HepG2 (cell line): ENCODE measurements around the gene SSC5D. TPM values are rescaled to one million over a fixed set of nuclear protein-coding genes. Genes with fewer than 3 reads are reported as not detected.

Experiments used
- ATAC-seq: fragments of 200-7000 bp; cut with Tn5 transposase; 3 replicates; pipeline ENCODE4 v1.9.1; 2020; ENCODE audit warnings: mild to moderate bottlenecking, moderate library complexity
- BruUV-seq: library from RNA; stranded (reverse); fragments of 400-500 nt; replicated peaks from 2 replicates; lab custom pipeline; 2021; lab: Mats Ljungman, UMichigan
- CTCF ChIA-PET: fragments of 300-600 bp; formaldehyde crosslinking; extraction: SDS; loops from one replicate; lab custom pipeline; 2021; ENCODE audit warnings: low total read pairs, inconsistent platforms, low intra/inter-chr PET ratio; lab: Yijun Ruan, JAX
- POLR2A ChIA-PET: fragments of 350-600 bp; sonication (Branson Sonifier 250); formaldehyde crosslinking; loops from one replicate; lab custom pipeline; 2020; ENCODE audit warnings: antibody characterized with exemption, inconsistent platforms; lab: Yijun Ruan, JAX
- DNase-seq: peaks from one replicate; pipeline ENCODE4 v3.0.0-alpha.2; 2015; ENCODE audit warnings: low spot score
- FAIRE-seq: peaks from 3 replicates; lab custom pipeline; 2011; peaks lifted over from hg19 to GRCh38; lab: Jason Lieb, UNC
- H2AFZ ChIP-seq: one replicate; pipeline ENCODE4 v1.6.1; 2011; ENCODE audit warnings: low read length, inconsistent platforms
- H3K27ac ChIP-seq: fragments of 300-600 bp; 3 replicates; pipeline ENCODE4 v1.8.0; 2011; ENCODE audit warnings: mixed run types, mild to moderate bottlenecking, mixed read lengths, low read length, inconsistent platforms; ENCODE audit not compliant: insufficient read depth; ENCODE audit errors: extremely low read length
- H3K27me3 ChIP-seq, 2 experiments: fragments of 200-600 bp in 1 of 2; 2 replicates in 1 of 2; 3 replicates in 1 of 2; pipeline versions ENCODE4 v1.6.0 to v1.8.0; 2011; ENCODE audit warnings: low read length in 2 of 2, mild to moderate bottlenecking in 2 of 2, moderate library complexity in 2 of 2, inconsistent platforms in 1 of 2; ENCODE audit not compliant: insufficient read depth in 2 of 2, control insufficient read depth in 1 of 2
- H3K36me3 ChIP-seq, 2 experiments: fragments of 200-600 bp in 1 of 2; replicated peaks in 1 of 2; 2 replicates in 1 of 2; 3 replicates in 1 of 2; pipeline versions ENCODE4 v1.5.1 to v1.8.0; 2011; ENCODE audit warnings: low read length in 2 of 2, inconsistent platforms in 1 of 2; ENCODE audit not compliant: insufficient read depth in 2 of 2, control insufficient read depth in 1 of 2
- H3K4me1 ChIP-seq: 2 replicates; pipeline ENCODE4 v1.5.1; 2012; ENCODE audit warnings: low read length, inconsistent platforms; ENCODE audit not compliant: insufficient read depth
- H3K4me2 ChIP-seq: 2 replicates; pipeline ENCODE4 v1.6.0; 2011; ENCODE audit warnings: low read depth, low read length, inconsistent platforms
- H3K4me3 ChIP-seq, 3 experiments: fragments of 200-600 bp in 1 of 3; sonication (generic), shearing (Covaris generic) in 1 of 3; replicated peaks in 1 of 3; 2 replicates each; pipeline ENCODE4 v1.5.1; 2011 to 2016; ENCODE audit warnings: low read length in 3 of 3, inconsistent platforms in 2 of 3, low read depth in 2 of 3, mild to moderate bottlenecking in 2 of 3, control low read depth in 1 of 3, mixed read lengths in 1 of 3; ENCODE audit not compliant: insufficient read depth in 1 of 3
- H3K79me2 ChIP-seq: one replicate; pipeline ENCODE4 v1.6.1; 2011; ENCODE audit warnings: low read length, inconsistent platforms; ENCODE audit not compliant: insufficient read depth
- H3K9ac ChIP-seq: 2 replicates; pipeline ENCODE4 v1.6.0; 2011; ENCODE audit warnings: mild to moderate bottlenecking, low read depth, low read length, inconsistent platforms; ENCODE audit not compliant: insufficient read depth
- H3K9me3 ChIP-seq: 2 replicates; pipeline ENCODE4 v1.5.1; 2012; ENCODE audit warnings: mild to moderate bottlenecking, low read length
- H4K20me1 ChIP-seq: 2 replicates; pipeline ENCODE4 v1.6.0; 2011; ENCODE audit warnings: inconsistent platforms, mild to moderate bottlenecking, low read length, moderate library complexity; ENCODE audit not compliant: insufficient read depth
- ATRX ChIP-seq: sonication (generic); formaldehyde crosslinking; IDR thresholded peaks from 2 replicates; pipeline ENCODE4 v1.4.0; 2020; ENCODE audit warnings: missing genetic modification reagents, borderline replicate concordance
- GMEB2 ChIP-seq: IDR thresholded peaks from 2 replicates; pipeline ENCODE4 v1.6.1; 2016; ENCODE audit warnings: missing biosample characterization, missing genetic modification reagents, low read depth
- HNRNPUL1 ChIP-seq: fragments of 200-400 bp; formaldehyde crosslinking; IDR thresholded peaks from 2 replicates; pipeline ENCODE4 v1.6.1; 2017; ENCODE audit warnings: low read depth, mild to moderate bottlenecking, low read length, moderate library complexity
- LBX2 ChIP-seq: sonication (generic); formaldehyde crosslinking; IDR thresholded peaks from 2 replicates; pipeline ENCODE4 v1.5.0; 2020; ENCODE audit warnings: missing genetic modification reagents, mild to moderate bottlenecking, borderline replicate concordance
- MEF2D ChIP-seq: sonication (generic); formaldehyde crosslinking; IDR thresholded peaks from 2 replicates; pipeline ENCODE4 v1.5.1; 2020; ENCODE audit warnings: mild to moderate bottlenecking, missing genetic modification reagents
- NCOA5 ChIP-seq: sonication (generic); formaldehyde crosslinking; IDR thresholded peaks from 2 replicates; pipeline ENCODE4 v1.4.0; 2020; ENCODE audit warnings: missing genetic modification reagents
- PAF1 ChIP-seq: IDR thresholded peaks from 2 replicates; pipeline ENCODE4 v1.6.1; 2016; ENCODE audit warnings: missing genetic modification reagents, missing compliant biosample characterization
- ZC3H4 ChIP-seq: sonication (generic); formaldehyde crosslinking; IDR thresholded peaks from 2 replicates; pipeline ENCODE4 v1.4.0; 2020; ENCODE audit warnings: missing genetic modification reagents, borderline replicate concordance
- ZFAT ChIP-seq: sonication (generic); formaldehyde crosslinking; conservative IDR thresholded peaks from 2 replicates; pipeline ENCODE4 v1.8.1; 2023; ENCODE audit warnings: missing genetic modification reagents, inconsistent platforms
- ZMYM3 ChIP-seq: sonication (generic); formaldehyde crosslinking; IDR thresholded peaks from 2 replicates; pipeline ENCODE4 v1.5.1; 2020; ENCODE audit warnings: mild to moderate bottlenecking, missing genetic modification reagents
- ZNF207 ChIP-seq: fragments of 450-650 bp; IDR thresholded peaks from 2 replicates; pipeline ENCODE4 v1.6.1; 2016; ENCODE audit warnings: antibody characterized with exemption, borderline replicate concordance
- ZNF24 ChIP-seq: fragments of 450-650 bp; IDR thresholded peaks from 2 replicates; pipeline ENCODE4 v1.6.1; 2017; ENCODE audit warnings: antibody characterized with exemption, mild to moderate bottlenecking
- ZNF501 ChIP-seq: sonication (generic); formaldehyde crosslinking; IDR thresholded peaks from 2 replicates; pipeline ENCODE4 v1.5.1; 2020; ENCODE audit warnings: mild to moderate bottlenecking, moderate library complexity, missing genetic modification reagents
- ZNF557 ChIP-seq: sonication (generic); formaldehyde crosslinking; IDR thresholded peaks from 2 replicates; pipeline ENCODE4 v1.4.0; 2020; ENCODE audit warnings: missing genetic modification reagents
- ZNF614 ChIP-seq: IDR thresholded peaks from 2 replicates; pipeline ENCODE4 v1.6.1; 2018; ENCODE audit warnings: missing biosample characterization, missing genetic modification reagents, inconsistent platforms, borderline replicate concordance
- ZNF7 ChIP-seq: IDR thresholded peaks from 2 replicates; pipeline ENCODE4 v1.6.1; 2016; ENCODE audit warnings: missing biosample characterization, missing genetic modification reagents
- ZSCAN29 ChIP-seq: sonication (generic); formaldehyde crosslinking; conservative IDR thresholded peaks from 2 replicates; pipeline ENCODE4 v1.4.0; 2020; ENCODE audit warnings: mild to moderate bottlenecking, missing genetic modification reagents
- WGBS: methylation state at CpG from one replicate; pipeline ENCODE4 v1.1.6; 2017; ENCODE audit warnings: low lambda C conversion rate; 5-methylcytosine and 5-hydroxymethylcytosine counted together
- in situ Hi-C: cut with HindIII; loops from 2 replicates; pipeline ENCODE4 v1.10.0; 2017; ENCODE audit warnings: low pct_unique_long_range_greater_than_20kb; ENCODE audit not compliant: extremely low pct_ligation_motif_present
- intact Hi-C: fragments of 100-400 bp; cut with micrococcal nuclease; formaldehyde crosslinking; loops from one replicate; pipeline ENCODE4 v1.10.0; 2022; ENCODE audit not compliant: unreplicated experiment
- polyA plus RNA-seq, 8 experiments: library from polyadenylated mRNA; depleted of rRNA in 3 of 8; stranded (reverse) in 7 of 8; unstranded in 1 of 8; fragments of >200 nt; fragmentation: Illumina TruSeq in 4 of 8; extraction: Trizol in 4 of 8; gene quantifications; 2 replicates each; pipeline versions ENCODE4 v1.2.1 to v1.2.3, GENCODE V29; 2011 to 2016; ENCODE audit warnings: low read depth in 4 of 8, missing spikeins in 1 of 8, mixed read lengths in 1 of 8; ENCODE audit not compliant: insufficient read depth in 1 of 8
- total RNA-seq, 5 experiments: library from RNA; depleted of rRNA; stranded (reverse); fragments of >200 nt; fragmentation: Illumina TruSeq; extraction: Trizol; gene quantifications; 2 replicates each; pipeline ENCODE4 v1.2.3, GENCODE V29; 2016; ENCODE audit warnings: low read depth in 1 of 5
- TF ChIP-seq, protein P1 (sequence below): sonication (generic); formaldehyde crosslinking; IDR thresholded peaks from 2 replicates; pipeline ENCODE4 v1.5.0; 2020; ENCODE audit warnings: mild to moderate bottlenecking, missing genetic modification reagents, borderline replicate concordance

The SSC5D gene
- total and polyA plus RNA-seq, 2 of the 13 experiments (the other 11 are each of a cell fraction or from before 2014, with no cell fraction given) = not detected

- Histone ChIP-seq H4K20me1 (peaks cover 10% of the 10 kb centered on the region; the same call in 1 of the 2 replicates), H3K36me3 (peaks cover 0 to 11% of the 10 kb centered on the region in 2 experiments; a peak in 3 of 5 replicates), H3K27me3 (peaks cover 0 to 18% of the 10 kb centered on the region in 2 experiments; a peak in 4 of 5 replicates), H3K4me3 (no peak overlapping the region), H3K27ac (no peak overlapping the region), H3K9me3 (no peaks in the 10 kb centered on the region), H3K4me1 (peaks cover 14% of the 10 kb centered on the region), H2AFZ (no peak overlapping the region), H3K9ac (no peak overlapping the region), H3K4me2 (no peak overlapping the region), H3K79me2 (no peaks in the 10 kb centered on the region)
- in situ Hi-C loops = no loop called here
- 67% methylated on average over 32 of the region's 57 CpGs for WGBS
- DNase-seq (no peak), FAIRE-seq (no peak), ATAC-seq (no peak)
- intact Hi-C loops = no loop called here
- ChIA-PET POLR2A (interaction anchor here (3.3 kb wide), 1 partner anchor 45 kb away, joined by 11 read pairs; the partner anchor contains the start of gene UBE2S), CTCF (no interaction called here)
- BruUV-seq = no TSS peak
- TF ChIP-seq ZNF24 = no peak
- no peak for TF ChIP-seq ZNF207
- TF ChIP-seq ZFAT = no peak
- no peak for TF ChIP-seq ATRX (CRISPR knock-in tag)
- TF ChIP-seq ZC3H4 (CRISPR knock-in tag) = no peak
- TF ChIP-seq LBX2 = no peak
- TF ChIP-seq ZSCAN29 = no peak
- TF ChIP-seq ZMYM3 (CRISPR knock-in tag) = no peak
- TF ChIP-seq, protein P1, sequence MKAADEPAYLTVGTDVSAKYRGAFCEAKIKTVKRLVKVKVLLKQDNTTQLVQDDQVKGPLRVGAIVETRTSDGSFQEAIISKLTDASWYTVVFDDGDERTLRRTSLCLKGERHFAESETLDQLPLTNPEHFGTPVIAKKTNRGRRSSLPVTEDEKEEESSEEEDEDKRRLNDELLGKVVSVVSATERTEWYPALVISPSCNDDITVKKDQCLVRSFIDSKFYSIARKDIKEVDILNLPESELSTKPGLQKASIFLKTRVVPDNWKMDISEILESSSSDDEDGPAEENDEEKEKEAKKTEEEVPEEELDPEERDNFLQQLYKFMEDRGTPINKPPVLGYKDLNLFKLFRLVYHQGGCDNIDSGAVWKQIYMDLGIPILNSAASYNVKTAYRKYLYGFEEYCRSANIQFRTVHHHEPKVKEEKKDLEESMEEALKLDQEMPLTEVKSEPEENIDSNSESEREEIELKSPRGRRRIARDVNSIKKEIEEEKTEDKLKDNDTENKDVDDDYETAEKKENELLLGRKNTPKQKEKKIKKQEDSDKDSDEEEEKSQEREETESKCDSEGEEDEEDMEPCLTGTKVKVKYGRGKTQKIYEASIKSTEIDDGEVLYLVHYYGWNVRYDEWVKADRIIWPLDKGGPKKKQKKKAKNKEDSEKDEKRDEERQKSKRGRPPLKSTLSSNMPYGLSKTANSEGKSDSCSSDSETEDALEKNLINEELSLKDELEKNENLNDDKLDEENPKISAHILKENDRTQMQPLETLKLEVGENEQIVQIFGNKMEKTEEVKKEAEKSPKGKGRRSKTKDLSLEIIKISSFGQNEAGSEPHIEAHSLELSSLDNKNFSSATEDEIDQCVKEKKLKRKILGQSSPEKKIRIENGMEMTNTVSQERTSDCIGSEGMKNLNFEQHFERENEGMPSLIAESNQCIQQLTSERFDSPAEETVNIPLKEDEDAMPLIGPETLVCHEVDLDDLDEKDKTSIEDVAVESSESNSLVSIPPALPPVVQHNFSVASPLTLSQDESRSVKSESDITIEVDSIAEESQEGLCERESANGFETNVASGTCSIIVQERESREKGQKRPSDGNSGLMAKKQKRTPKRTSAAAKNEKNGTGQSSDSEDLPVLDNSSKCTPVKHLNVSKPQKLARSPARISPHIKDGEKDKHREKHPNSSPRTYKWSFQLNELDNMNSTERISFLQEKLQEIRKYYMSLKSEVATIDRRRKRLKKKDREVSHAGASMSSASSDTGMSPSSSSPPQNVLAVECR (CRISPR knock-in tag) = no peak
- TF ChIP-seq ZNF501 (CRISPR knock-in tag) = no peak
- no peak for TF ChIP-seq GMEB2 (CRISPR knock-in tag)
- no peak for TF ChIP-seq NCOA5 (CRISPR knock-in tag)
- no peak for TF ChIP-seq ZNF7 (CRISPR knock-in tag)
- no peak for TF ChIP-seq ZNF614 (CRISPR knock-in tag)
- TF ChIP-seq ZNF557 (CRISPR knock-in tag) = no peak
- no peak for TF ChIP-seq MEF2D (CRISPR knock-in tag)
- TF ChIP-seq HNRNPUL1 = no peak
- TF ChIP-seq PAF1 (CRISPR knock-in tag) = no peak
These were observed 36.1 kb upstream of the SSC5D start for GRCh38 chr19:55451965-55452748.
